Osteoblast (primary cell): Measurements from ENCODE around the gene NCF2. TPM values are rescaled to one million over a fixed set of nuclear protein-coding genes. Genes with fewer than 3 reads are reported as not detected.
A peak's percentile ranks its signal among the peaks of the same experiment; 100 is the strongest.

Experiments used
- DNase-seq: peaks from one replicate; pipeline ENCODE4 v3.0.0; 2011; ENCODE audit warnings: low spot score, mixed read lengths; ENCODE audit not compliant: insufficient read length; ENCODE audit errors: missing footprints
- H2AFZ ChIP-seq: 2 replicates; pipeline ENCODE4 v1.6.0; 2011; ENCODE audit warnings: mild to moderate bottlenecking, low read length
- H3K27ac ChIP-seq: 2 replicates; pipeline ENCODE4 v1.5.1; 2011; ENCODE audit warnings: mild to moderate bottlenecking, low read depth, low read length, moderate library complexity
- H3K27me3 ChIP-seq: 2 replicates; pipeline ENCODE4 v1.6.0; 2012; ENCODE audit warnings: mild to moderate bottlenecking, control low read depth, inconsistent platforms, low read length, moderate library complexity; ENCODE audit not compliant: insufficient read depth
- H3K36me3 ChIP-seq: 2 replicates; pipeline ENCODE4 v1.5.1; 2011; ENCODE audit warnings: mild to moderate bottlenecking, low read length, control low read depth, moderate library complexity; ENCODE audit not compliant: insufficient read depth
- H3K4me1 ChIP-seq: 2 replicates; pipeline ENCODE4 v1.5.1; 2011; ENCODE audit warnings: mild to moderate bottlenecking, low read length, control low read depth, moderate library complexity; ENCODE audit not compliant: insufficient read depth
- H3K4me2 ChIP-seq: 2 replicates; pipeline ENCODE4 v1.6.0; 2011; ENCODE audit warnings: mild to moderate bottlenecking, low read length; ENCODE audit not compliant: insufficient read depth
- H3K4me3 ChIP-seq: fragments of 200-600 bp; sonication (generic); 3 replicates; pipeline ENCODE4 v1.5.1; 2012; ENCODE audit warnings: mild to moderate bottlenecking, low read length, inconsistent platforms; ENCODE audit not compliant: insufficient read depth
- H3K79me2 ChIP-seq: 2 replicates; pipeline ENCODE4 v1.6.0; 2012; ENCODE audit warnings: mild to moderate bottlenecking, low read length, control low read depth, inconsistent platforms; ENCODE audit not compliant: insufficient read depth
- H3K9me3 ChIP-seq: 2 replicates; pipeline ENCODE4 v1.5.1; 2011; ENCODE audit warnings: low read depth, low read length, control low read depth
- H4K20me1 ChIP-seq: 2 replicates; pipeline ENCODE4 v1.6.0; 2012; ENCODE audit warnings: mild to moderate bottlenecking, low read length, control low read depth; ENCODE audit not compliant: insufficient read depth
- total RNA-seq: library from RNA; depleted of rRNA; stranded (reverse); fragments of >200 nt; gene quantifications from 2 replicates; pipeline ENCODE4 v1.2.3, GENCODE V29; 2012
- TF ChIP-seq, protein P1 (sequence below): IDR thresholded peaks from 2 replicates; pipeline ENCODE4 v1.5.1; 2011; ENCODE audit warnings: mild to moderate bottlenecking, low read depth, low read length, moderate library complexity; ENCODE audit errors: extremely low read depth

Gene NCF2
- total RNA-seq, 1 donor = 2.2 TPM

DNA sequence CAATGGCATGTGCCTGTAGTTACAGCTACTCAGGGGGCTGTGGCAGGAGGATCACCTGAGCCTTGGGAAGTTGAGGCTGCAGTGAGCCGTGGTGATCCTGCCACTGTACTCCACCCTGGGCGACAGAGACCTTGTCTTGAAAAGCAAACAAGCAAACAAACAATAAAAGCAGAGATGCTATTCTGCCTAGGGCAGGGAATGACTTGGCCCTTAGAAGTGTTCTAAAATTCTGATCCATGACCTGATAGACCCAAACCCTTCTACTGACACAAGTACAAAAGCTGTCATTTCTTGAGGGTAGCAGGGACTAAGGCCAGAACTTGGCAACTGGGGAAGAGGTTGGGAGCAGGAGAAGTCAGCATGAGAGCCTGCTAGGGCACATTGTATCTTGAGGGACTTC, 15.6 kb upstream of the NCF2 start:
- Histone ChIP-seq H2AFZ (no peak overlapping the region), H3K9me3 (no peaks in the 10 kb centered on the region), H3K79me2 (no peaks in the 10 kb centered on the region), H3K36me3 (no peaks in the 10 kb centered on the region), H3K27ac (no peak overlapping the region), H3K4me2 (no peak overlapping the region), H3K4me1 (peaks cover 32% of the 10 kb centered on the region), H3K4me3 (no peak overlapping the region), H3K27me3 (no peaks in the 10 kb centered on the region), H4K20me1 (no peaks in the 10 kb centered on the region)
- TF ChIP-seq, protein P1, sequence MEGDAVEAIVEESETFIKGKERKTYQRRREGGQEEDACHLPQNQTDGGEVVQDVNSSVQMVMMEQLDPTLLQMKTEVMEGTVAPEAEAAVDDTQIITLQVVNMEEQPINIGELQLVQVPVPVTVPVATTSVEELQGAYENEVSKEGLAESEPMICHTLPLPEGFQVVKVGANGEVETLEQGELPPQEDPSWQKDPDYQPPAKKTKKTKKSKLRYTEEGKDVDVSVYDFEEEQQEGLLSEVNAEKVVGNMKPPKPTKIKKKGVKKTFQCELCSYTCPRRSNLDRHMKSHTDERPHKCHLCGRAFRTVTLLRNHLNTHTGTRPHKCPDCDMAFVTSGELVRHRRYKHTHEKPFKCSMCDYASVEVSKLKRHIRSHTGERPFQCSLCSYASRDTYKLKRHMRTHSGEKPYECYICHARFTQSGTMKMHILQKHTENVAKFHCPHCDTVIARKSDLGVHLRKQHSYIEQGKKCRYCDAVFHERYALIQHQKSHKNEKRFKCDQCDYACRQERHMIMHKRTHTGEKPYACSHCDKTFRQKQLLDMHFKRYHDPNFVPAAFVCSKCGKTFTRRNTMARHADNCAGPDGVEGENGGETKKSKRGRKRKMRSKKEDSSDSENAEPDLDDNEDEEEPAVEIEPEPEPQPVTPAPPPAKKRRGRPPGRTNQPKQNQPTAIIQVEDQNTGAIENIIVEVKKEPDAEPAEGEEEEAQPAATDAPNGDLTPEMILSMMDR = no peak
- DNase-seq = no peak

DNA sequence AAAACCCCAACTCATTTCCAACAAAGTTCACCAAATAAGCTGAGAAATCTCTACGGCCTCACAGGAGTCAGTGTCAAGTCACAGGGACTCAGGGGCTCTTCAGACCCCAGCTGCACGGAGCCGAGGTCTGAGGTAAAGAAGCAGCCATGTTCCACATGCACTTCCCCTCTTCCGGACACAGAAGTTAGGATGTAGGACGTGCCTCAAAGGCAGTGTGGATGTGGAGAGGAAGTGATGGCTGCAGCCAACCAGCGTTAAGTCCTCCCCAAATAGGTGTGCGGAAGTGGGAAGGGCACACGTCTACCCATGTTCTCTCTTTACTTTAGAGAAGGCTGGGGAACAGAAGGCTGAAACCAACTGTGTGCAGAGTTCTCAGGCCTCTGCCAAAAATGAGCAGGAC, 14.6 kb upstream of the NCF2 start:
- no peak overlapping the region for H2AFZ ChIP-seq
- TF ChIP-seq, protein P1 = no peak
- no peaks in the 10 kb centered on the region for H3K27me3 ChIP-seq
- H3K27ac ChIP-seq = no peak overlapping the region
- no peaks in the 10 kb centered on the region for H4K20me1 ChIP-seq
- no peak overlapping the region for H3K4me2 ChIP-seq
- no peaks in the 10 kb centered on the region for H3K36me3 ChIP-seq
- no peaks in the 10 kb centered on the region for H3K9me3 ChIP-seq
- H3K79me2 ChIP-seq = no peaks in the 10 kb centered on the region
- DNase-seq = no peak
- H3K4me3 ChIP-seq = no peak overlapping the region
- peaks cover 34% of the 10 kb centered on the region for H3K4me1 ChIP-seq

DNA sequence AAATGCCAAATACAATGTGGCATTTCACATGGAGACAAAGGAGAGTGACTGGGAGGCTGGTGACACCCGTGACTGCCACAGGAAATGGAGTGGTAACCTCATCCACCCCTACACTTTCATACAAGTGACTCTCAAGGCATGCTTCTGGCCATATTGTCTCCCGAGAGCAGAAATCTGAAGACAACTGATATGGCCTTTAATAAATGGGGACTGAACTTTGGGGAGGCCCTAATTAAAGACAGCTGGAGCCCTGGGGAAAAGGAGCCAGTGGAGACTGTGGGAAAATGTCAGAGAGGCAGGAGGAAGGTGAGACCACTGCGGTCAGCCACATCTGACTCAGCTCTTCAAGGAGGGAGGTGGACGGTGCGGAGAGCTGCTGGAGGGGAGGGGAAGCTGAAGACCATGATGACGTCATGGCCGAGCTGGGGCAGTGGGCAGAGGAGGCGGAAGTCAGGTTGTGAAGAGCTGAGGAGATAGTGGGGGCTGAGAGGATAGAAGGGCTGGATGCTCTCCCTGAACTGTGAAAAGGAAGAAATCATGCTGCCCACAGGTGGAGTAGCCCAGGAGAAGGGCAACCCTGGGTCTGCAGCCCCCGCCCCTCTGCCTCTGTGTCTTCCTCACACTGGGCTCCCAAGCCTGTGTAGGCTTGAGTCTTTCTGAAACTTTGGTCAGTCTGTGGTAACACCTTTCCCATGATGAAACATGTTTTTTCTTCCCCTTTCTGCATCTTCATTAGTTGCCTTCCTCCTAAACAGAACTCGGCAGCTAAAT, 14.0 kb upstream of the NCF2 start:
- TF ChIP-seq, protein P1 = no peak
- H3K27ac ChIP-seq = no peak overlapping the region
- DNase-seq = no peak
- peak overlapping the region; percentile 42 for H3K4me2 ChIP-seq
- H3K4me3 ChIP-seq = no peak overlapping the region
- H3K9me3 ChIP-seq = no peaks in the 10 kb centered on the region
- no peaks in the 10 kb centered on the region for H4K20me1 ChIP-seq
- peaks cover 28% of the 10 kb centered on the region for H3K4me1 ChIP-seq
- H3K79me2 ChIP-seq = no peaks in the 10 kb centered on the region
- H3K27me3 ChIP-seq = no peaks in the 10 kb centered on the region
- peak overlapping the region; percentile 66 for H2AFZ ChIP-seq
- no peaks in the 10 kb centered on the region for H3K36me3 ChIP-seq

DNA sequence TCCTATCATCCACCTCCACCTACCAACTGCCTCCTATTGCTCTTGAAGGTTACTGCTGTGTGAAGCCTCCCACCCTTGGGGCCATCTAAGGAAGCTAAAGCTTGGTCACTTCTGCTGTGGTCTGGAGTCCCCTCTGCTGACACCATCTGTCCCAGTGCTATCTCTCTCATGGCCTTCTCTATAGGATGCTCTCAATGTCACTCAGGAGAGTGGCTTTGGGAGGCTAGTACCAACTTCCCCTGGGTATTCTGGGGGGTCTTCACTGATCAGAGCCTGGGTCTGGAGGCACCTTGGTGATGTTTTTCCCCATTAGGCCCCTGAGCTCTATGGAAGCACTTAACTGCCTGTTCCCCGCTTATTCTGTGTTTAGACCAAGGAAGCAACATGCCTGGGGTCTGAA, 12.3 kb upstream of the NCF2 start:
- Histone ChIP-seq H4K20me1 (no peaks in the 10 kb centered on the region), H3K36me3 (no peaks in the 10 kb centered on the region), H2AFZ (no peak overlapping the region), H3K27me3 (no peaks in the 10 kb centered on the region), H3K4me2 (no peak overlapping the region), H3K4me1 (peaks cover 20% of the 10 kb centered on the region), H3K79me2 (no peaks in the 10 kb centered on the region), H3K9me3 (no peaks in the 10 kb centered on the region), H3K4me3 (no peak overlapping the region), H3K27ac (no peak overlapping the region)
- no peak for DNase-seq
- TF ChIP-seq, protein P1 = no peak
